ENCODE results near the gene PGAP3. TPM values are rescaled to one million over a fixed set of nuclear protein-coding genes. Genes with fewer than 3 reads are reported as not detected.

Gene PGAP3
- total RNA-seq, 2 experiments from 2014 or later, result 10.5 to 13.8 TPM

Small RNA genes within 50 kb of the gene (microRNA-seq; reads per million reads assigned to microRNA genes)
- gene MIR4728, result not detected

Other genes starting within 250 kb of the PGAP3 start
- gene MED1, start 236.8 kb downstream of the PGAP3 start, total RNA-seq, result 10 to 100 TPM; 53.2 to 73.0 TPM
- 10 to 100 TPM; 84.4 to 97.3 TPM for gene CDK12, start 226.6 kb downstream of the PGAP3 start, total RNA-seq
- gene NEUROD2, start 80.1 kb downstream of the PGAP3 start, total RNA-seq, result not detected
- gene PPP1R1B, start 61.1 kb downstream of the PGAP3 start, total RNA-seq, result not detected
- 10 to 100 TPM; 70.5 to 75.7 TPM for gene STARD3, start 50.9 kb downstream of the PGAP3 start, total RNA-seq
- gene TCAP, start 22.7 kb downstream of the PGAP3 start, total RNA-seq, result 1 to 10 TPM; 1.1 to 1.3 TPM
- gene PNMT, start 19.6 kb downstream of the PGAP3 start, total RNA-seq, result not detected
- 1 to 10 TPM; 3.5 to 4.7 TPM for gene ERBB2, start 12.0 kb upstream of the PGAP3 start, total RNA-seq
- gene MIEN1, start 42.5 kb upstream of the PGAP3 start, total RNA-seq, result 10 to 100 TPM; 45.9 to 46.8 TPM
- gene GRB7, start 49.9 kb upstream of the PGAP3 start, total RNA-seq, result under 1 TPM in 1 of 2 experiments, not detected in 1; 0.19 TPM
- 100 to 1,000 TPM in 1 of 2 experiments, 10 to 100 TPM in 1; 70.8 to 119 TPM for gene IKZF3, start 176.3 kb upstream of the PGAP3 start, total RNA-seq
- gene ZPBP2, start 180.1 kb upstream of the PGAP3 start, total RNA-seq, result under 1 TPM in 1 of 2 experiments, not detected in 1; 0.19 TPM
- 10 to 100 TPM; 37.8 to 51.0 TPM for gene GSDMB, start 230.6 kb upstream of the PGAP3 start, total RNA-seq
- gene ORMDL3, start 239.5 kb upstream of the PGAP3 start, total RNA-seq, result 100 to 1,000 TPM; 111 to 131 TPM
- not detected for gene LRRC3C, start 239.7 kb upstream of the PGAP3 start, total RNA-seq